Omental fat pad (tissue), 4 donors: ENCODE results near the gene DACT2. TPM values are rescaled to one million over a fixed set of nuclear protein-coding genes. Genes with fewer than 3 reads are reported as not detected.

ENCODE experiments used
- ATAC-seq: fragments of 150-250 bp; one replicate; pipeline ENCODE4 v1.9.1; 2016; ENCODE audit warnings: mild to moderate bottlenecking, moderate library complexity; ENCODE audit not compliant: low FRiP score
- DNase-seq: peaks from one replicate; pipeline ENCODE4 v3.0.0-alpha.2; 2019; ENCODE audit warnings: low spot score
- total RNA-seq, 4 donors: library from RNA; depleted of rRNA; stranded (reverse); fragments of >200 nt; gene quantifications; one replicate each; pipeline ENCODE4 v1.1.0, GENCODE V29; 2016
- TF ChIP-seq, protein P1 (sequence below), 3 donors: fragments of 450-650 bp; IDR thresholded peaks; one replicate each; pipeline ENCODE4 v1.5.1; 2016 to 2017; ENCODE audit warnings: antibody characterized with exemption in 3 of 3, mild to moderate bottlenecking in 3 of 3, moderate library complexity in 2 of 3

DACT2 gene
- total RNA-seq, 4 donors from 2014 or later = 0.63 to 3.9 (median 2.3) TPM

DNA sequence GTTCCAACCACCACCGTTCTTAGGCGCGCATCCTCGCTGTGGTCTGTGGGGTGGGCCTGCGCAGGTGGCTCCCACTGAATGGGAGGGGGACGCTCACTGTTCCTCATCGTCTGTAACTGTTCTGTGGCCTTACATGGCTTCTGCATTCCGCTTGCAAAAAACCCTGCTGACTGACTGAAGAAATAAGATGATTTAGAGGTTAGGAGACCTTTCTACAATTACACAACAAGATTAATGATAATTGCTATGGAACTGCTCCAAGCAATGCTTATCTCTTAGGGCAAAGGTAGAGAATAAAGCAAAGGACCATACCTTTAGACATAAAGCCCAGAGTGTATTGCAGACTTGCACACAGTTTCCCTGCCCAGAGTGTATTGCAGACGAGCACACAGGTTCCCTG lies 14.4 kb upstream of the DACT2 start:
- no peak for ATAC-seq
- no peak for DNase-seq
- TF ChIP-seq, protein P1, sequence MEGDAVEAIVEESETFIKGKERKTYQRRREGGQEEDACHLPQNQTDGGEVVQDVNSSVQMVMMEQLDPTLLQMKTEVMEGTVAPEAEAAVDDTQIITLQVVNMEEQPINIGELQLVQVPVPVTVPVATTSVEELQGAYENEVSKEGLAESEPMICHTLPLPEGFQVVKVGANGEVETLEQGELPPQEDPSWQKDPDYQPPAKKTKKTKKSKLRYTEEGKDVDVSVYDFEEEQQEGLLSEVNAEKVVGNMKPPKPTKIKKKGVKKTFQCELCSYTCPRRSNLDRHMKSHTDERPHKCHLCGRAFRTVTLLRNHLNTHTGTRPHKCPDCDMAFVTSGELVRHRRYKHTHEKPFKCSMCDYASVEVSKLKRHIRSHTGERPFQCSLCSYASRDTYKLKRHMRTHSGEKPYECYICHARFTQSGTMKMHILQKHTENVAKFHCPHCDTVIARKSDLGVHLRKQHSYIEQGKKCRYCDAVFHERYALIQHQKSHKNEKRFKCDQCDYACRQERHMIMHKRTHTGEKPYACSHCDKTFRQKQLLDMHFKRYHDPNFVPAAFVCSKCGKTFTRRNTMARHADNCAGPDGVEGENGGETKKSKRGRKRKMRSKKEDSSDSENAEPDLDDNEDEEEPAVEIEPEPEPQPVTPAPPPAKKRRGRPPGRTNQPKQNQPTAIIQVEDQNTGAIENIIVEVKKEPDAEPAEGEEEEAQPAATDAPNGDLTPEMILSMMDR (IDR thresholded peaks at IDR 0.05) = no peak

GRCh38 chr6:168333491-168333890 lies 13.9 kb upstream of the DACT2 start:
- DNase-seq = no peak
- TF ChIP-seq, protein P1 (IDR thresholded peaks at IDR 0.05) = no peak
- ATAC-seq = peak; percentile 52

DNA sequence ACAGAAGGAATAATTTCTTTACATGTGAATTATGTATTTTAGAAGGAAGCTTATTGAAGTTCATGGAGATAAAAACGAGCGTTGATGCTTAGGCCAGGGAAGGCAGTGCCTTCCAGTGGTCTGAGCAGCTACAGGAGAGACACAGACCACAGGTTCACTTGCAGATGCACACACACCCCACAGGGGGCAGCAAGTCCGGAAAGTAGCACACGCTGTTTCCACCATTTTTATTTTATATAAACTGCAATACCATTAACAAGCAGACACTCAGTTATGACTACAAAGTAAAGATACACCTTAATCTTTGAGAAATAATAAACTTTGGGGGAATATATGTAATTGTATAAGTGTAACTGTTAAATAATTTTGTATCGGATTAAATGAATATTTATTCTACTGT lies 13.5 kb upstream of the DACT2 start:
- DNase-seq (no peak), ATAC-seq (no peak)
- TF ChIP-seq, protein P1 (IDR thresholded peaks at IDR 0.05) = no peak

GRCh38 chr6:168332020-168332419 lies 12.4 kb upstream of the DACT2 start:
- TF ChIP-seq, protein P1 (IDR thresholded peaks at IDR 0.05) = no peak
- ATAC-seq (no peak), DNase-seq (no peak)

DNA sequence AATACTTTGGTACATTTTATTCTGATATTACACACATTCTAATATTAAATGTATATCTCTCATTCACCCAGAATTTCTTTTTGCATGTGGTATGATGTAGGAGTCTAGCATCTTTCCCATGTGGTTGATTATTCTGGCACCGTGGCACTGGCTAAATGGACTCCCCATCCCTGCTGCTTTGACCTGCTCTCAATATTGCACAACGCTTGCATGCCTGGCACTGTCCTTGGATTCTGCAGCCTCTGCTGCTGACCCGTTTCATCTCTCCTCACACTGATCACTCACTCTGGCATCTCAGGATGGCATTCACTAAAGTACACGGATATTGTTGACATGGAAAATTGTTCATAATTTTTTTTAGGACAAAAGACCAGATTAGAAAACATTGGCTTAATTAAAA lies 11.5 kb upstream of the DACT2 start:
- TF ChIP-seq, protein P1 (IDR thresholded peaks at IDR 0.05) = no peak
- ATAC-seq = peak; percentile 39
- no peak for DNase-seq

DNA sequence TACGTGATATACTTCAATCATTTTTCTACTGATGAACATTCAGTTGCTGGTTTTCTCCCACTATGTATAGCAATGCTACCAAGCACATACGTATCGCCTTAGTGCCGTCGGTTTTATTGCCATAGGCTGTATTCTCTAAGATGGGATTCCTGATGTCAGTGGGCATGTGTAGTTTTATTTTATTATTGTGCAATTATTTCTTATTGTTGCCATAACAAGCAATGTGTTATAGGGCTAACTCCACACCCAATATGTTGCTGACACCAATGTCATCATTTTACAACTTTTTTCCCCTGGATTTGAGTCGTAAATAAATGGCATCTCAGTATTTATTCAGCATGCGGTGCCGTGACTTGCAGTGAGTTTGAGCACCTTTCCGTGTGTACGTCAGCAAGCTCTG lies 10.8 kb upstream of the DACT2 start:
- TF ChIP-seq, protein P1 (IDR thresholded peaks at IDR 0.05) = no peak
- DNase-seq = no peak
- ATAC-seq = no peak

DNA sequence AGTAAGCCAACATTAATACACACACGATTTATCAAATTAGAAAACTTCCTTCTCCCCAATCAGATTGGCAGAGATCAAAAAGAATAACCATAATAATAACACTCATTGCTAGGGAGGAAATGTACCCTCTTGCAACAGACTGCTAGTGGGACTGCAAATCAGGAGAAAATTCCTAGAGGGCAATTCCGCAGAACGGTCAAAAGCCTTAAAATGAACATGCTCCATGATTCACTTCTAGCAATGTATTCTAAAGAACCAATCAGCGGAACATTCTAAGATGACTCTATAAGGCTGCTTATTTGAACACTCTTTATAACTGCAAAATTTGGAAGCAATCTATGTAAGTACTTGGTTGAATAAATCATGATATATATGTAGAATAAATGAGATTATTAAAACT lies 8.5 kb upstream of the DACT2 start:
- DNase-seq (no peak), ATAC-seq (no peak)
- TF ChIP-seq, protein P1 (IDR thresholded peaks at IDR 0.05) = no peak
